Right forelimb (tissue), 1 donor: ENCODE results near the gene HSPA1B.
"Not testable (repeated sequence)": the region's sequence is repeated elsewhere in the genome, so short reads cannot be mapped to it uniquely, and the experiment has no call there.

Experiments
- DNase-seq: peaks from one replicate; pipeline ENCODE4 v3.0.0-alpha.2; 2018

HSPA1B gene

GRCh38 chr6:31799781-31800180, 27.8 kb upstream of the HSPA1B start:
- DNase-seq: no peak

GRCh38 chr6:31801031-31801927, 26.3 kb upstream of the HSPA1B start:
- not testable (repeated sequence) for DNase-seq

GRCh38 chr6:31805939-31806469, 21.5 kb upstream of the HSPA1B start:
- no peak for DNase-seq

- DNase-seq: peak; percentile 97
These were observed 20.9 kb upstream of the HSPA1B start, which contains the start of gene LSM2 for GRCh38 chr6:31806470-31807272. LSM2 (minus strand) TSS chr6:31806966; CDS start chr6:31806757, 209 bp downstream.

- DNase-seq: not testable (repeated sequence)
These were observed 18.9 kb upstream of the HSPA1B start for GRCh38 chr6:31808599-31808998.

GRCh38 chr6:31811645-31812044, 15.9 kb upstream of the HSPA1B start:
- no peak for DNase-seq

- no peak for DNase-seq
These were observed 14.1 kb upstream of the HSPA1B start for GRCh38 chr6:31813465-31813849.

- DNase-seq: peak; percentile 95
These were observed 12.9 kb upstream of the HSPA1B start for GRCh38 chr6:31814677-31815024.

GRCh38 chr6:31815025-31815838, 12.3 kb upstream of the HSPA1B start, which contains the start of the genes HSPA1A and HSPA1L:
HSPA1A (plus strand) TSS chr6:31815543; CDS start chr6:31815757, 214 bp downstream.
HSPA1L (minus strand) TSS chr6:31815283; CDS start chr6:31811972, 3,311 bp downstream.
- DNase-seq: peak; percentile 97

GRCh38 chr6:31817133-31817928, 10.2 kb upstream of the HSPA1B start:
- DNase-seq: not testable (repeated sequence)

- not testable (repeated sequence) for DNase-seq
These were observed 9.5 kb upstream of the HSPA1B start for GRCh38 chr6:31817929-31818511.

GRCh38 chr6:31819871-31820299, 7.7 kb upstream of the HSPA1B start:
- no peak for DNase-seq

GRCh38 chr6:31820399-31820798, 7.1 kb upstream of the HSPA1B start:
- DNase-seq: not testable (repeated sequence)

- DNase-seq: peak; percentile 80
These were observed 6.1 kb upstream of the HSPA1B start for GRCh38 chr6:31821301-31822035.

GRCh38 chr6:31822036-31822821, 5.3 kb upstream of the HSPA1B start:
- DNase-seq: peak; percentile 86

- not testable (repeated sequence) for DNase-seq
These were observed 3.8 kb upstream of the HSPA1B start for GRCh38 chr6:31823592-31824196.

GRCh38 chr6:31825553-31825952, 2.0 kb upstream of the HSPA1B start:
- no peak for DNase-seq

- peak; percentile 90 for DNase-seq
These were observed 699 bp upstream of the HSPA1B start for GRCh38 chr6:31826793-31827285.
